SK-N-SH (cell line): ENCODE measurements around the gene PEX12.

ENCODE experiments used
- CHD2 ChIP-seq: fragments of 150-350 bp; IDR thresholded peaks from 2 replicates; pipeline ENCODE4 v1.6.1; 2018; ENCODE audit warnings: low read length; ENCODE audit not compliant: partially characterized antibody
- CTCF ChIP-seq: fragments of 200-600 bp; sonication (generic); IDR thresholded peaks from 2 replicates; pipeline ENCODE4 v1.6.1; 2017; ENCODE audit warnings: antibody characterized with exemption, mild to moderate bottlenecking, moderate library complexity
- EP300 ChIP-seq, 2 experiments: IDR thresholded peaks; 2 replicates each; pipeline versions ENCODE4 v1.4.0 to v1.6.1; 2012; ENCODE audit warnings: borderline replicate concordance in 1 of 2, low read depth in 1 of 2, low read length in 1 of 2
- FOXJ3 ChIP-seq: sonication (generic); formaldehyde crosslinking; IDR thresholded peaks from 2 replicates; pipeline ENCODE4 v1.5.1; 2020; ENCODE audit warnings: mild to moderate bottlenecking, missing genetic modification reagents
- IRF3 ChIP-seq: fragments of 150-350 bp; IDR thresholded peaks from 2 replicates; pipeline ENCODE4 v1.6.1; 2016; ENCODE audit warnings: mild to moderate bottlenecking, low read depth, low read length
- POLR2AphosphoS5 ChIP-seq: IDR thresholded peaks from 2 replicates; pipeline ENCODE4 v1.6.1; 2012; ENCODE audit warnings: low read depth, low read length

- TF ChIP-seq CTCF (no peak), CHD2 (no peak), POLR2AphosphoS5 (no peak), EP300 (IDR thresholded peaks at IDR 0.05; ENCODE audit: borderline replicate concordance in 1 of 2, low read depth in 1 of 2, low read length in 1 of 2) (no peak), FOXJ3 (CRISPR knock-in tag) (no peak), IRF3 (no peak)
Observed at GRCh38 chr17:35588196-35588920, 10.0 kb upstream of the PEX12 start.
